ENCODE data around the gene MRPL12. TPM values are rescaled to one million over a fixed set of nuclear protein-coding genes. Genes with fewer than 3 reads are reported as not detected.

The MRPL12 gene
- total and polyA plus RNA-seq, 2 of the 13 experiments (the other 11 are each of a cell fraction or from before 2014, with no cell fraction given): 39.1 to 94.1 TPM

DNA sequence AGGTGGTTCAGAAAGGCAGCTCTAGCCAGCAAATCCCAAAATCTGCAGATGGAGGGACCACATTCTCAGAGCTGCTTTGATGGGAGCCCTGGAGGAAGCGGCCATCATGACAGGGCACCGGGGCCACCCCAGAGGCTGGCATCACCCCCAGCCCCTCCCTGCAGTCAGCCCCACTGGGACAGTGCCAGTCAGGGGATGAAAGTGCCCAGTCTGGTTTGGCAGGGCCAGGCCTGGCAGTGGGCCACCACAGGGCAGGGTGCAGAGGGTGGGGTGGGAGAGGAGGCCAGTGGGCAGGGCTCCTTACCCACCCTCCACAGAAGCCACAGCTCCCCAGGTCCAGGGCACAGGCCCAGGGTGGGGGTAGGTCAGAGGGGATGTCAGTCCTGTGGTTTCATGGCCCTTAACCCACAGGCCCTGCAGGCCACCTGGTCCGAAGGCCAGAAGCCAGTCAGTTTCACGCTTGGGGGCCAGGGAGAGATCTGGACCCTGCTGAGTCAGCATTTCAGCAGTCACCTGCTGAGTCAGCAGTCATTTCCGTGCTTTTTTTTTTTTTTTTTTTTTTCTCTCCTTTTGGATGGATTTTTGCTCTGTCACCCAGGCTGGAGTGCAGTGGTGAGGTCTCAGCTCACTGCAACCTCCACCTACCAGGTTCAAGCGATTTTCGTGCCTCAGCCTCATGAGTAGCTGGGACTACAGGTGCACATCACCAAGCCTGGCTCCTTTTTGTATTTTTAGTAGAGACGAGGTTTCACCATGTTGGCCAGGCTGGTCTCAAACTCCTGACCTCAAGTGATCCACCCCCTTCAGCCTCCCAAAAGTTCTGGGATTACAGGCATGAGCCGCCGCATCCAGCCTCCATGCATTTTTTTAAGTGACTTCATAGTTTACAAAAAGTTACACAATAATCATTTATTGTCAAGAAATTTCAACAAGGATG lies 19.3 kb downstream of the MRPL12 start (continued):
- TF ChIP-seq FOXK2 (IDR thresholded peaks at IDR 0.05) (no peak), MAZ (IDR thresholded peaks at IDR 0.05; ENCODE audit: borderline replicate concordance, low read depth, low read length) (0 out of 2 replicates have a peak, but pooled peaks have one; percentile 8), MAZ (CRISPR knock-in tag; IDR thresholded peaks at IDR 0.05; ENCODE audit: low read depth) (no peak), NCOR1 (IDR thresholded peaks at IDR 0.05; ENCODE audit: borderline replicate concordance, low read length) (no peak), HNF4A (CRISPR knock-in tag; IDR thresholded peaks at IDR 0.05) (no peak), KDM6A (CRISPR knock-in tag; IDR thresholded peaks at IDR 0.05; ENCODE audit: low read depth) (no peak), BCL6 (CRISPR knock-in tag; IDR thresholded peaks at IDR 0.05) (no peak), JARID2 (CRISPR knock-in tag; IDR thresholded peaks at IDR 0.05; ENCODE audit: insufficient replicate concordance) (no peak), ZNF329 (CRISPR knock-in tag; IDR thresholded peaks at IDR 0.05; ENCODE audit: low read depth) (peak; percentile 51; the same call in 1 of the 2 replicates), ZNF180 (CRISPR knock-in tag; IDR thresholded peaks at IDR 0.05; ENCODE audit: borderline replicate concordance, low read depth) (no peak), MEF2D (CRISPR knock-in tag; IDR thresholded peaks at IDR 0.05) (no peak)
- TF ChIP-seq, protein P1, sequence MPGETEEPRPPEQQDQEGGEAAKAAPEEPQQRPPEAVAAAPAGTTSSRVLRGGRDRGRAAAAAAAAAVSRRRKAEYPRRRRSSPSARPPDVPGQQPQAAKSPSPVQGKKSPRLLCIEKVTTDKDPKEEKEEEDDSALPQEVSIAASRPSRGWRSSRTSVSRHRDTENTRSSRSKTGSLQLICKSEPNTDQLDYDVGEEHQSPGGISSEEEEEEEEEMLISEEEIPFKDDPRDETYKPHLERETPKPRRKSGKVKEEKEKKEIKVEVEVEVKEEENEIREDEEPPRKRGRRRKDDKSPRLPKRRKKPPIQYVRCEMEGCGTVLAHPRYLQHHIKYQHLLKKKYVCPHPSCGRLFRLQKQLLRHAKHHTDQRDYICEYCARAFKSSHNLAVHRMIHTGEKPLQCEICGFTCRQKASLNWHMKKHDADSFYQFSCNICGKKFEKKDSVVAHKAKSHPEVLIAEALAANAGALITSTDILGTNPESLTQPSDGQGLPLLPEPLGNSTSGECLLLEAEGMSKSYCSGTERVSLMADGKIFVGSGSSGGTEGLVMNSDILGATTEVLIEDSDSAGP (CRISPR knock-in tag; IDR thresholded peaks at IDR 0.05; ENCODE audit: borderline replicate concordance): peak; percentile 53; the same call in 1 of the 2 replicates
- TF ChIP-seq, protein P2, sequence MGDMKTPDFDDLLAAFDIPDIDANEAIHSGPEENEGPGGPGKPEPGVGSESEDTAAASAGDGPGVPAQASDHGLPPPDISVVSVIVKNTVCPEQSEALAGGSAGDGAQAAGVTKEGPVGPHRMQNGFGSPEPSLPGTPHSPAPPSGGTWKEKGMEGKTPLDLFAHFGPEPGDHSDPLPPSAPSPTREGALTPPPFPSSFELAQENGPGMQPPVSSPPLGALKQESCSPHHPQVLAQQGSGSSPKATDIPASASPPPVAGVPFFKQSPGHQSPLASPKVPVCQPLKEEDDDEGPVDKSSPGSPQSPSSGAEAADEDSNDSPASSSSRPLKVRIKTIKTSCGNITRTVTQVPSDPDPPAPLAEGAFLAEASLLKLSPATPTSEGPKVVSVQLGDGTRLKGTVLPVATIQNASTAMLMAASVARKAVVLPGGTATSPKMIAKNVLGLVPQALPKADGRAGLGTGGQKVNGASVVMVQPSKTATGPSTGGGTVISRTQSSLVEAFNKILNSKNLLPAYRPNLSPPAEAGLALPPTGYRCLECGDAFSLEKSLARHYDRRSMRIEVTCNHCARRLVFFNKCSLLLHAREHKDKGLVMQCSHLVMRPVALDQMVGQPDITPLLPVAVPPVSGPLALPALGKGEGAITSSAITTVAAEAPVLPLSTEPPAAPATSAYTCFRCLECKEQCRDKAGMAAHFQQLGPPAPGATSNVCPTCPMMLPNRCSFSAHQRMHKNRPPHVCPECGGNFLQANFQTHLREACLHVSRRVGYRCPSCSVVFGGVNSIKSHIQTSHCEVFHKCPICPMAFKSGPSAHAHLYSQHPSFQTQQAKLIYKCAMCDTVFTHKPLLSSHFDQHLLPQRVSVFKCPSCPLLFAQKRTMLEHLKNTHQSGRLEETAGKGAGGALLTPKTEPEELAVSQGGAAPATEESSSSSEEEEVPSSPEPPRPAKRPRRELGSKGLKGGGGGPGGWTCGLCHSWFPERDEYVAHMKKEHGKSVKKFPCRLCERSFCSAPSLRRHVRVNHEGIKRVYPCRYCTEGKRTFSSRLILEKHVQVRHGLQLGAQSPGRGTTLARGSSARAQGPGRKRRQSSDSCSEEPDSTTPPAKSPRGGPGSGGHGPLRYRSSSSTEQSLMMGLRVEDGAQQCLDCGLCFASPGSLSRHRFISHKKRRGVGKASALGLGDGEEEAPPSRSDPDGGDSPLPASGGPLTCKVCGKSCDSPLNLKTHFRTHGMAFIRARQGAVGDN (CRISPR knock-in tag; IDR thresholded peaks at IDR 0.05): peak; percentile 57
- TF ChIP-seq, protein P3, sequence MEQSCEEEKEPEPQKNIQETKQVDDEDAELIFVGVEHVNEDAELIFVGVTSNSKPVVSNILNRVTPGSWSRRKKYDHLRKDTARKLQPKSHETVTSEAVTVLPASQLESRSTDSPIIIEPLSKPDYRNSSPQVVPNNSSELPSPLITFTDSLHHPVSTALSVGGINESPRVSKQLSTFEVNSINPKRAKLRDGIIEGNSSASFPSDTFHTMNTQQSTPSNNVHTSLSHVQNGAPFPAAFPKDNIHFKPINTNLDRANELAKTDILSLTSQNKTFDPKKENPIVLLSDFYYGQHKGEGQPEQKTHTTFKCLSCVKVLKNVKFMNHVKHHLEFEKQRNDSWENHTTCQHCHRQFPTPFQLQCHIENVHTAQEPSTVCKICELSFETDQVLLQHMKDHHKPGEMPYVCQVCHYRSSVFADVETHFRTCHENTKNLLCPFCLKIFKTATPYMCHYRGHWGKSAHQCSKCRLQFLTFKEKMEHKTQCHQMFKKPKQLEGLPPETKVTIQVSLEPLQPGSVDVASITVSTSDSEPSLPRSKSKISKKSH (CRISPR knock-in tag; IDR thresholded peaks at IDR 0.05; ENCODE audit: borderline replicate concordance): peak; percentile 82; the same call in 1 of the 2 replicates

Measured in HepG2 (cell line).